H1 (cell line): ENCODE results near the gene BRIP1. TPM values are rescaled to one million over a fixed set of nuclear protein-coding genes. Genes with fewer than 3 reads are reported as not detected.

Experiments used
- CTCF ChIA-PET: fragments of 300-600 bp; sonication (Branson Sonifier 250); formaldehyde crosslinking; loops from one replicate; lab custom pipeline; 2021; ENCODE audit not compliant: partially characterized antibody; lab: Charles Lee
- POLR2A ChIA-PET: fragments of 300-600 bp; sonication (Branson Sonifier 250); formaldehyde crosslinking; loops from one replicate; lab custom pipeline; 2021; ENCODE audit warnings: inconsistent platforms; ENCODE audit not compliant: partially characterized antibody; lab: Charles Lee
- DNase-seq, 2 experiments: peaks; one replicate each; pipeline versions ENCODE4 v3.0.0 to v3.0.0-alpha.2; 2010 to 2022; ENCODE audit warnings: low spot score in 2 of 2, low read depth in 1 of 2, mixed read lengths in 1 of 2
- FAIRE-seq: peaks from 2 replicates; lab custom pipeline; 2011; peaks lifted over from hg19 to GRCh38; lab: Jason Lieb, UNC
- H2AFZ ChIP-seq: 2 replicates; pipeline ENCODE4 v1.8.1; 2012; ENCODE audit warnings: low read length, inconsistent platforms
- H2AK5ac ChIP-seq: 2 replicates; pipeline ENCODE4 v1.6.1; 2013; ENCODE audit warnings: low read depth, low read length
- H2BK120ac ChIP-seq: replicated peaks from 2 replicates; pipeline ENCODE3; 2013; ENCODE audit warnings: low read depth, low read length, inconsistent platforms
- H2BK12ac ChIP-seq: 2 replicates; pipeline ENCODE4 v1.6.1; 2013; ENCODE audit warnings: low read depth, low read length
- H2BK15ac ChIP-seq: 2 replicates; pipeline ENCODE4 v1.6.1; 2013; ENCODE audit warnings: low read length
- H2BK20ac ChIP-seq: 2 replicates; pipeline ENCODE4 v1.6.1; 2013; ENCODE audit warnings: low read length
- H2BK5ac ChIP-seq: 2 replicates; pipeline ENCODE4 v1.6.1; 2013; ENCODE audit warnings: low read depth, low read length
- H3K14ac ChIP-seq: 2 replicates; pipeline ENCODE4 v1.6.1; 2013; ENCODE audit warnings: inconsistent platforms; ENCODE audit not compliant: insufficient read length
- H3K18ac ChIP-seq: 2 replicates; pipeline ENCODE4 v1.6.1; 2013; ENCODE audit warnings: low read length; ENCODE audit errors: extremely low read depth
- H3K23ac ChIP-seq: 2 replicates; pipeline ENCODE4 v1.6.1; 2013; ENCODE audit warnings: inconsistent platforms; ENCODE audit not compliant: insufficient read length
- H3K23me2 ChIP-seq: 2 replicates; pipeline ENCODE4 v1.6.1; 2013; ENCODE audit warnings: low read depth, low read length
- H3K27ac ChIP-seq: 2 replicates; pipeline ENCODE4 v1.6.1; 2011; ENCODE audit warnings: low read depth, low read length, inconsistent platforms
- H3K27me3 ChIP-seq, 4 experiments: replicated peaks in 1 of 4; 1 replicate in 1 of 4; 2 replicates in 3 of 4; pipeline versions ENCODE4 v1.6.1 to v1.8.1; 2011 to 2013; ENCODE audit warnings: low read length in 3 of 4, mild to moderate bottlenecking in 3 of 4, inconsistent platforms in 2 of 4, mixed read lengths in 2 of 4, moderate library complexity in 1 of 4; ENCODE audit not compliant: control insufficient read depth in 3 of 4, insufficient read depth in 3 of 4; ENCODE audit errors: extremely low read depth in 1 of 4
- H3K36me3 ChIP-seq, 4 experiments: 2 replicates each; pipeline versions ENCODE4 v1.6.1 to v1.8.1; 2011 to 2013; ENCODE audit warnings: mild to moderate bottlenecking in 4 of 4, low read length in 3 of 4, moderate library complexity in 2 of 4, control low read depth in 1 of 4, inconsistent platforms in 1 of 4; ENCODE audit not compliant: insufficient read depth in 4 of 4, control insufficient read depth in 2 of 4
- H3K4ac ChIP-seq: replicated peaks from 2 replicates; pipeline ENCODE3; 2013; ENCODE audit warnings: low read length, low read depth, mixed read lengths, inconsistent platforms; ENCODE audit not compliant: insufficient read length
- H3K4me1 ChIP-seq, 4 experiments: replicated peaks in 1 of 4; 1 replicate in 1 of 4; 2 replicates in 3 of 4; pipeline versions ENCODE4 v1.6.1 to v1.8.1; 2011 to 2013; ENCODE audit warnings: low read length in 3 of 4, inconsistent platforms in 2 of 4, mixed read lengths in 1 of 4; ENCODE audit not compliant: insufficient read depth in 4 of 4, control insufficient read depth in 3 of 4
- H3K4me2 ChIP-seq, 2 experiments: 2 replicates each; pipeline versions ENCODE4 v1.6.1 to v1.8.1; 2011 to 2013; ENCODE audit warnings: low read depth in 2 of 2, low read length in 2 of 2, control low read depth in 1 of 2, inconsistent platforms in 1 of 2, mild to moderate bottlenecking in 1 of 2; ENCODE audit not compliant: insufficient read depth in 1 of 2
- H3K4me3 ChIP-seq, 4 experiments: fragments of 200-600, 300-600 bp in 1 of 4; sonication (generic), shearing (Covaris generic), sonication (Bioruptor Twin) in 1 of 4; 2 replicates each; pipeline versions ENCODE4 v1.5.1 to v1.8.1; 2011 to 2016; ENCODE audit warnings: low read length in 4 of 4, low read depth in 3 of 4, control low read depth in 2 of 4, inconsistent platforms in 2 of 4, mild to moderate bottlenecking in 2 of 4, mixed read lengths in 1 of 4, moderate library complexity in 1 of 4; ENCODE audit not compliant: insufficient read depth in 2 of 4; ENCODE audit errors: extremely low read depth in 1 of 4
- H3K56ac ChIP-seq: replicated peaks from 2 replicates; pipeline ENCODE3; 2013; ENCODE audit warnings: low read depth, mild to moderate bottlenecking, mixed read lengths, low read length, inconsistent platforms; ENCODE audit not compliant: insufficient read length
- H3K79me1 ChIP-seq: 2 replicates; pipeline ENCODE4 v1.6.1; 2013; ENCODE audit warnings: low read depth, low read length, control low read depth
- H3K79me2 ChIP-seq, 2 experiments: 2 replicates each; pipeline versions ENCODE4 v1.6.1 to v1.8.1; 2012 to 2013; ENCODE audit warnings: low read length in 2 of 2, mild to moderate bottlenecking in 2 of 2, inconsistent platforms in 1 of 2; ENCODE audit not compliant: insufficient read depth in 2 of 2, control insufficient read depth in 1 of 2
- H3K9ac ChIP-seq, 4 experiments: replicated peaks in 1 of 4; 1 replicate in 1 of 4; 2 replicates in 3 of 4; pipeline versions ENCODE4 v1.6.1 to v1.8.1; 2011 to 2013; ENCODE audit warnings: low read depth in 3 of 4, low read length in 3 of 4, control low read depth in 2 of 4, mild to moderate bottlenecking in 2 of 4, moderate library complexity in 2 of 4, inconsistent platforms in 1 of 4; ENCODE audit errors: extremely low read depth in 1 of 4
- H3K9me3 ChIP-seq, 2 experiments: 2 replicates each; pipeline versions ENCODE4 v1.6.1 to v1.8.1; 2012 to 2013; ENCODE audit warnings: mild to moderate bottlenecking in 2 of 2, moderate library complexity in 2 of 2, control low read depth in 1 of 2, inconsistent platforms in 1 of 2, low read depth in 1 of 2, low read length in 1 of 2, mixed read lengths in 1 of 2; ENCODE audit not compliant: insufficient read depth in 2 of 2
- H4K20me1 ChIP-seq, 2 experiments: replicated peaks in 1 of 2; 2 replicates each; pipeline versions ENCODE3 to v1.8.1; 2011 to 2013; ENCODE audit warnings: inconsistent platforms in 2 of 2, low read length in 2 of 2, mild to moderate bottlenecking in 1 of 2; ENCODE audit not compliant: insufficient read depth in 2 of 2, control insufficient read depth in 1 of 2
- H4K5ac ChIP-seq: 2 replicates; pipeline ENCODE4 v1.6.1; 2013; ENCODE audit warnings: low read length, low read depth, mixed read lengths, inconsistent platforms; ENCODE audit not compliant: insufficient read length
- H4K8ac ChIP-seq: 2 replicates; pipeline ENCODE4 v1.8.0; 2013; ENCODE audit warnings: mild to moderate bottlenecking, moderate library complexity, low read length, inconsistent platforms; ENCODE audit not compliant: insufficient read depth; ENCODE audit errors: extremely low read depth
- H4K91ac ChIP-seq: replicated peaks from 2 replicates; pipeline ENCODE3; 2013; ENCODE audit warnings: low read length, mixed read lengths, inconsistent platforms; ENCODE audit not compliant: insufficient read length
- BCL11A ChIP-seq, 2 experiments: IDR thresholded peaks; one replicate each; pipeline ENCODE4 v1.6.1; 2011; ENCODE audit warnings: low read depth in 2 of 2, low read length in 2 of 2, mild to moderate bottlenecking in 2 of 2
- JUN ChIP-seq: IDR thresholded peaks from 2 replicates; pipeline ENCODE4 v1.6.1; 2011; ENCODE audit warnings: low read depth, mild to moderate bottlenecking, improper control_type of control experiment, low read length
- POLR2AphosphoS5 ChIP-seq: IDR thresholded peaks from 2 replicates; pipeline ENCODE4 v1.6.1; 2011; ENCODE audit warnings: low read depth, low read length
- WGBS, 2 experiments: shearing (Covaris generic) in 1 of 2; methylation state at CpG; one replicate each; pipeline versions ENCODE4 v1.1.6 to v1.1.7; 2013 to 2015; ENCODE audit warnings: low lambda C conversion rate in 2 of 2, mixed read lengths in 2 of 2, inconsistent platforms in 1 of 2, low coverage in 1 of 2, missing lambda C conversion rate in 1 of 2; ENCODE audit not compliant: insufficient replicate concordance in 2 of 2, insufficient coverage in 1 of 2, insufficient read length in 1 of 2; ENCODE audit errors: extremely low coverage in 1 of 2, missing lambda C conversion rate in 1 of 2; 5-methylcytosine and 5-hydroxymethylcytosine counted together
- polyA plus RNA-seq, 7 experiments: library from polyadenylated mRNA; depleted of rRNA in 3 of 7; stranded (reverse) in 5 of 7; unstranded in 2 of 7; fragments of >200 nt in 5 of 7; fragments of 200-250 nt in 2 of 7; gene quantifications; 1 replicate in 5 of 7; 2 replicates in 1 of 7; 4 replicates in 1 of 7; pipeline versions ENCODE4 v1.2.1 to v1.2.3, GENCODE V29; 2011 to 2013; ENCODE audit warnings: missing spikeins in 2 of 7, mixed read lengths in 2 of 7
- total RNA-seq: library from RNA; stranded (reverse); fragmentation: NEBNext Ultra II Directional; extraction: Animal tissue kit (Norgen Biotek cat#: 25700); gene quantifications from 2 replicates; pipeline ENCODE4 v1.2.1, GENCODE V29; 2021

BRIP1 gene
- total and polyA plus RNA-seq, 2 of the 8 experiments (the other 6 are each of a cell fraction or from before 2014, with no cell fraction given) = 5.8 to 19.2 TPM

- Histone ChIP-seq H3K23me2 (no peaks in the 10 kb centered on the region), H3K36me3 (peaks cover 0 to 20% (median 4%) of the 10 kb centered on the region in 4 experiments; a peak in 4 of 8 replicates), H2BK120ac (no peak overlapping the region), H4K20me1 (no peaks in the 10 kb centered on the region), H3K79me2 (no peaks in the 10 kb centered on the region), H3K14ac (no peak overlapping the region), H4K91ac (no peak overlapping the region), H2BK20ac (no peak overlapping the region), H3K9me3 (no peaks in the 10 kb centered on the region), H3K4me2 (no peak overlapping the region), H4K5ac (no peak overlapping the region), H3K56ac (no peak overlapping the region), H4K8ac (no peak overlapping the region), H3K27me3 (no peaks in the 10 kb centered on the region), H2AFZ (no peak overlapping the region), H3K4me1 (no peaks in the 10 kb centered on the region), H2BK12ac (no peak overlapping the region), H2BK15ac (no peak overlapping the region), H3K23ac (no peak overlapping the region), H3K79me1 (no peaks in the 10 kb centered on the region), H3K4ac (no peak overlapping the region), H3K27ac (no peak overlapping the region), H3K18ac (no peak overlapping the region), H3K4me3 (no peak overlapping the region), H2BK5ac (no peak overlapping the region), H3K9ac (no peak overlapping the region), H2AK5ac (no peak overlapping the region)
- POLR2A ChIA-PET = interaction anchor here (0.6 to 1.3 kb wide), 3 partner anchors 16 to 436 kb away, joined by 3 to 4 read pairs (median 3); partner anchors contain the start of gene BRIP1
- DNase-seq (no peak), FAIRE-seq (no peak)
- TF ChIP-seq JUN (no peak), POLR2AphosphoS5 (no peak), BCL11A (IDR thresholded peaks at IDR 0.05; ENCODE audit: low read depth in 2 of 2, low read length in 2 of 2) (no peak)
- WGBS, 2 experiments = 94% methylated on average over 3 of the region's 3 CpGs; no CpG with 5 or more reads in 1 of the 2 experiments
- CTCF ChIA-PET = interaction anchor here (0.6 to 1.0 kb wide), 2 partner anchors 59 to 85 kb away, joined by 3 read pairs; no protein-coding TSS in a partner anchor
Observed at GRCh38 chr17:61878984-61879612, 15.8 kb upstream of the BRIP1 start.
